Neural progenitor cell (in vitro differentiated cells): ENCODE data around the gene WDFY2. TPM values are rescaled to one million over a fixed set of nuclear protein-coding genes. Genes with fewer than 3 reads are reported as not detected.

Experiments used
- DNase-seq: peaks from one replicate; pipeline ENCODE4 v3.0.0-alpha.2; 2016; ENCODE audit warnings: low spot score
- H2AFZ ChIP-seq: fragments of 200-600 bp; sonication (generic); replicated peaks from 2 replicates; pipeline ENCODE4 v1.6.1; 2016; ENCODE audit warnings: antibody characterized with exemption
- H3F3A ChIP-seq: fragments of 200-600 bp; sonication (generic); 2 replicates; pipeline ENCODE4 v1.6.1; 2016; ENCODE audit warnings: antibody characterized with exemption, low read depth
- H3K27ac ChIP-seq: fragments of 200-600 bp; sonication (generic); 2 replicates; pipeline ENCODE4 v1.5.1; 2016; ENCODE audit warnings: mild to moderate bottlenecking
- H3K27me3 ChIP-seq: fragments of 200-600 bp; sonication (generic); 2 replicates; pipeline ENCODE4 v1.6.1; 2016; ENCODE audit warnings: mild to moderate bottlenecking, moderate library complexity
- H3K36me3 ChIP-seq: fragments of 200-600 bp; sonication (generic); 2 replicates; pipeline ENCODE4 v1.5.1; 2016
- H3K4me1 ChIP-seq: fragments of 200-600 bp; sonication (generic); 2 replicates; pipeline ENCODE4 v1.6.1; 2016; ENCODE audit warnings: mixed run types
- H3K4me2 ChIP-seq: fragments of 200-600 bp; sonication (generic); 2 replicates; pipeline ENCODE4 v1.6.1; 2016
- H3K4me3 ChIP-seq: fragments of 200-600 bp; sonication (generic); 2 replicates; pipeline ENCODE4 v1.5.1; 2016
- H3K79me2 ChIP-seq: fragments of 200-600 bp; sonication (generic); 2 replicates; pipeline ENCODE4 v1.6.1; 2016; ENCODE audit warnings: low read depth
- H3K9ac ChIP-seq: fragments of 200-600 bp; sonication (generic); 2 replicates; pipeline ENCODE4 v1.6.1; 2016
- H3K9me3 ChIP-seq: fragments of 200-600 bp; sonication (generic); 2 replicates; pipeline ENCODE4 v1.5.1; 2016; ENCODE audit warnings: low read depth
- H4K20me1 ChIP-seq: fragments of 200-600 bp; sonication (generic); 2 replicates; pipeline ENCODE4 v1.6.1; 2016; ENCODE audit warnings: low read depth
- H3K27ac Mint-ChIP-seq: 3 replicates; pipeline ENCODE4 v1.8.0; 2021; ENCODE audit warnings: mixed read lengths
- H3K27me3 Mint-ChIP-seq: 2 replicates; pipeline ENCODE4 v1.8.0; 2022; ENCODE audit warnings: low read depth, mild to moderate bottlenecking, inconsistent platforms, moderate library complexity, mixed read lengths; ENCODE audit not compliant: insufficient read depth
- H3K36me3 Mint-ChIP-seq: 3 replicates; pipeline ENCODE4 v1.8.0; 2021; ENCODE audit warnings: mixed read lengths
- H3K4me1 Mint-ChIP-seq: 3 replicates; pipeline ENCODE4 v1.8.0; 2021; ENCODE audit warnings: mixed read lengths
- H3K4me3 Mint-ChIP-seq: 3 replicates; pipeline ENCODE4 v1.8.0; 2021; ENCODE audit warnings: mild to moderate bottlenecking, moderate library complexity, mixed read lengths
- H3K9me3 Mint-ChIP-seq: 3 replicates; pipeline ENCODE4 v1.8.0; 2020; ENCODE audit warnings: mixed read lengths
- EZH2 ChIP-seq: fragments of 200-600 bp; sonication (generic); IDR thresholded peaks from 2 replicates; pipeline ENCODE4 v1.6.1; 2017; ENCODE audit warnings: antibody characterized with exemption, mild to moderate bottlenecking, moderate library complexity
- EZH2phosphoT487 ChIP-seq: fragments of 200-600 bp; sonication (generic); IDR thresholded peaks from 2 replicates; pipeline ENCODE4 v1.6.1; 2017; ENCODE audit warnings: antibody characterized with exemption
- total RNA-seq: library from RNA; depleted of rRNA; stranded (reverse); fragments of >200 nt; gene quantifications from 2 replicates; pipeline ENCODE4 v1.2.3, GENCODE V29; 2015; ENCODE audit warnings: low replicate concordance
- TF ChIP-seq, protein P1 (sequence below): fragments of 200-600 bp; sonication (generic); IDR thresholded peaks from 2 replicates; pipeline ENCODE4 v1.5.1; 2017; ENCODE audit warnings: antibody characterized with exemption, mild to moderate bottlenecking

Gene WDFY2
- total RNA-seq, 1 donor from 2014 or later, result 18.3 TPM

DNA sequence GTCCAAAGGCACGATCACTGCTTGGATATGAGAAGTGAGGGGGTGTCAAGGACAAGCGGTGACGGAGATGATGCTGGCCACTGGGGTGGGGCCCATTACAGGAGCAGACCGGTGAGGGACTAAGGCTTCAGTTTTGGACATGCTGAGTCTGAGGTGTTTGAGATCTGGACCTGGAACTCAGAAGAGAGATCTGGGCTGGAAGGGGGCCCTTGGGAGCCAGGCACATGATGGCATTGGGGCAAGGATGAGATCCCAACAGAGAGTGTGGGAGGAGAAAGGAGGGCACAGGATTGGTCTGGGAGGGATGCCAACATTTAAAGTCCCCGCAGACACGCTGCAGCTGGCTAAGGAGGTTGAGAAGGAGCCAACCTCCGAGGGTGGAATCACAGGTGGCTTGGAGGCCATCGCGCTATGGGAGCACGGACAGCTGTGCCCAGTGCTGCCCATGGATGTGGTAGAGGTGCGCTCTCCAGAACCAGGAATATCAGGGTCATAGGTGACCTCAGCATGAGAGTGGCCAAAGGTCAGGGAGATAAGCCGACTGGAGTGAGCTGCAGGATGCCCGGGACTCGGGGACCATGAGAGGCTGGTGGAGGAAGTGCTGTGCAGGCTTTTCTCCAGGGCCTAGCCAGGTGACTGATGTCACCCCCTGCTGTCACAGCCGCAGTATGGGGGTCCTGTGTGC, 197.9 kb downstream of the WDFY2 start:
- Histone ChIP-seq H3K9me3 (no peaks in the 10 kb centered on the region), H3K4me1 (peaks cover 17% of the 10 kb centered on the region), H3K4me2 (no peak overlapping the region), H3K27ac (no peak overlapping the region), H3K36me3 (no peaks in the 10 kb centered on the region), H3K27me3 (no peaks in the 10 kb centered on the region), H3K79me2 (no peaks in the 10 kb centered on the region), H3K9ac (no peak overlapping the region), H3K4me3 (no peak overlapping the region), H4K20me1 (no peaks in the 10 kb centered on the region), H3F3A (peaks cover 3% of the 10 kb centered on the region), H2AFZ (no peak overlapping the region)
- peak overlapping the region; percentile 5 for H3K4me3 Mint-ChIP-seq
- H3K4me1 Mint-ChIP-seq, result peaks cover 43% of the 10 kb centered on the region
- no peak for DNase-seq
- H3K27me3 Mint-ChIP-seq, result peaks cover 5% of the 10 kb centered on the region
- no peaks in the 10 kb centered on the region for H3K36me3 Mint-ChIP-seq
- no peaks in the 10 kb centered on the region for H3K9me3 Mint-ChIP-seq
- TF ChIP-seq, protein P1, sequence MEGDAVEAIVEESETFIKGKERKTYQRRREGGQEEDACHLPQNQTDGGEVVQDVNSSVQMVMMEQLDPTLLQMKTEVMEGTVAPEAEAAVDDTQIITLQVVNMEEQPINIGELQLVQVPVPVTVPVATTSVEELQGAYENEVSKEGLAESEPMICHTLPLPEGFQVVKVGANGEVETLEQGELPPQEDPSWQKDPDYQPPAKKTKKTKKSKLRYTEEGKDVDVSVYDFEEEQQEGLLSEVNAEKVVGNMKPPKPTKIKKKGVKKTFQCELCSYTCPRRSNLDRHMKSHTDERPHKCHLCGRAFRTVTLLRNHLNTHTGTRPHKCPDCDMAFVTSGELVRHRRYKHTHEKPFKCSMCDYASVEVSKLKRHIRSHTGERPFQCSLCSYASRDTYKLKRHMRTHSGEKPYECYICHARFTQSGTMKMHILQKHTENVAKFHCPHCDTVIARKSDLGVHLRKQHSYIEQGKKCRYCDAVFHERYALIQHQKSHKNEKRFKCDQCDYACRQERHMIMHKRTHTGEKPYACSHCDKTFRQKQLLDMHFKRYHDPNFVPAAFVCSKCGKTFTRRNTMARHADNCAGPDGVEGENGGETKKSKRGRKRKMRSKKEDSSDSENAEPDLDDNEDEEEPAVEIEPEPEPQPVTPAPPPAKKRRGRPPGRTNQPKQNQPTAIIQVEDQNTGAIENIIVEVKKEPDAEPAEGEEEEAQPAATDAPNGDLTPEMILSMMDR, result no peak
- TF ChIP-seq EZH2phosphoT487 (no peak), EZH2 (no peak)
- peak overlapping the region; percentile 76 for H3K27ac Mint-ChIP-seq

DNA sequence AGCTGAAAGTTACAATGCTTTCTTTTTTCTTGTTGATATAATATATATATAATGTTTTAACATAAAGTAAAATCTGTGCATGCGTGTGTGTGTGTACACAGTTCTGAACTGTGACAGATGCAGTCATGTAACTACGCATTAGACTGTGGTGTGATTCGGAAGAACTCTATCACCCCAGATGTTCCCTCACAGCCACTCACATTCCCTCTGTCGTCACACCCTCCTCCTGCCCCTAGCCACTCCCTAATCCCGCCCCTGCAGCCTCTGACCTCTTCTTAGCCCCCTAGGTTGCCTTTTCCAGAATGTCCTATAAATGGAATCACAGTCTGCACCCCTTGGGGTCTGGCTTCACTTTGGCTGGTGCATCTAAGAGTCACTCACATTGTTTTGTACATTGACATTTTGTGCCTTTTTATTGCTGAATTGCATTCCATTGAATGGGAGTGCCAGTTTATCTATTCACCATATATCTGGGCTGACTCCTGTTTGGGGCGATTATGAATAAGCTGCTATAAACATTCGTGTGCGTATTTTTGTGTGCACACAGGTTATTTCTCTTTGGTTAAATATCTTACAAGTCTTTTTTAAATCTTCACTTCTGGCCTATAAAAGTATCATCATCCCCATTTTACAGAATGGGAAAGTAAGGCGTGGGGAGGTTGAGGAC, 199.3 kb downstream of the WDFY2 start:
- H3K9me3 Mint-ChIP-seq, result no peaks in the 10 kb centered on the region
- H3K36me3 Mint-ChIP-seq, result no peaks in the 10 kb centered on the region
- no peaks in the 10 kb centered on the region for H3K36me3 ChIP-seq
- no peak overlapping the region for H2AFZ ChIP-seq
- H3K4me2 ChIP-seq, result no peak overlapping the region
- no peak overlapping the region for H3K4me3 ChIP-seq
- no peak overlapping the region for H3K9ac ChIP-seq
- no peaks in the 10 kb centered on the region for H3K79me2 ChIP-seq
- TF ChIP-seq, protein P1, result no peak
- no peak for TF ChIP-seq EZH2phosphoT487
- TF ChIP-seq EZH2, result no peak
- H3K9me3 ChIP-seq, result no peaks in the 10 kb centered on the region
- H3K27ac ChIP-seq, result no peak overlapping the region
- peaks cover 37% of the 10 kb centered on the region for H3K4me1 Mint-ChIP-seq
- H3K27me3 Mint-ChIP-seq, result peaks cover 5% of the 10 kb centered on the region
- H4K20me1 ChIP-seq, result no peaks in the 10 kb centered on the region
- H3K4me1 ChIP-seq, result peaks cover 18% of the 10 kb centered on the region
- peaks cover 3% of the 10 kb centered on the region for H3F3A ChIP-seq
- no peak overlapping the region for H3K4me3 Mint-ChIP-seq
- DNase-seq, result no peak
- H3K27ac Mint-ChIP-seq, result peak overlapping the region; percentile 34
- no peaks in the 10 kb centered on the region for H3K27me3 ChIP-seq

DNA sequence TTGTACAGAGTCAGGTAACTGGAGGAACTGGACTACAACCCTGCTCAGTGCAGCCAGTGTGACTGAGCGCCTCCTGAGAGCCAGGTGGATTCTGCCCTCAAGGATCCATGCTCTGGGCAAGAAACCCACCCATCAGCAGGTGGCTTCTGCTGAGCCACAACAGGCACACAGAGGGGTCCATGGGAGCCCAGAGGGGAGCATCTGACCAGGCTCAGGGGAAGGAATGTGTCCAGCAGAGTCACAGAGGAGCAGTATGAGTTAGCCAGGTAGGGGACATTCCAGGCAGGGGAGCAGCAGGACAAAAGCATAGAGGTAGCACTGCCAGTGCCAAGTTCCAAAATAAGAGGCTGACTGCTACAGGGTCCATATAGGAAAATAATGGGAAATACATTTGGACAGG, 199.8 kb downstream of the WDFY2 start:
- Histone ChIP-seq H3K4me3 (no peak overlapping the region), H4K20me1 (no peaks in the 10 kb centered on the region), H2AFZ (no peak overlapping the region), H3K9me3 (no peaks in the 10 kb centered on the region), H3K36me3 (no peaks in the 10 kb centered on the region), H3K4me1 (peaks cover 18% of the 10 kb centered on the region), H3K4me2 (no peak overlapping the region), H3K9ac (no peak overlapping the region), H3K27me3 (no peaks in the 10 kb centered on the region), H3F3A (peaks cover 3% of the 10 kb centered on the region), H3K79me2 (no peaks in the 10 kb centered on the region), H3K27ac (no peak overlapping the region)
- Mint-ChIP-seq H3K4me1 (peaks cover 35% of the 10 kb centered on the region), H3K36me3 (peaks cover 2% of the 10 kb centered on the region), H3K9me3 (no peaks in the 10 kb centered on the region), H3K27me3 (peaks cover 5% of the 10 kb centered on the region), H3K27ac (no peak overlapping the region), H3K4me3 (no peak overlapping the region)
- DNase-seq, result no peak
- TF ChIP-seq EZH2phosphoT487 (no peak), EZH2 (no peak)
- TF ChIP-seq, protein P1, result no peak
